T-helper 17 cell (primary cell): ENCODE measurements around the gene RAB23. TPM values are rescaled to one million over a fixed set of nuclear protein-coding genes. Genes with fewer than 3 reads are reported as not detected.

Source experiments
- total RNA-seq, 4 donors: library from RNA in 2 of 4; stranded (reverse) in 2 of 4; gene quantifications; one replicate each; pipeline ENCODE4 v1.2.3 and lab custom pipeline; 2022 to 2026

Gene RAB23
- total RNA-seq, 2 donors from 2014 or later, result 0.29 to 0.35 TPM

Other genes with a start within 250 kb of the RAB23 start
- gene KIAA1586, start 175.6 kb downstream of the RAB23 start, total RNA-seq, result 10 to 100 TPM; 11.9 to 17.3 TPM
- gene ZNF451, start 132.1 kb downstream of the RAB23 start, total RNA-seq, result 100 to 1,000 TPM; 131 to 142 TPM
- gene BAG2, start 50.0 kb downstream of the RAB23 start, total RNA-seq, result 1 to 10 TPM; 2.7 to 3.1 TPM
- 10 to 100 TPM; 13.5 to 16.6 TPM for gene PRIM2, start 95.3 kb upstream of the RAB23 start, total RNA-seq